T-helper 2 cell treated with Interferon-gamma antibody and Interleukin-4, amounts not matched to agents 100 ng/mL and 5 ng/mL, for 36 hours (primary cell): ENCODE data around the gene ANKH. TPM values are rescaled to one million over a fixed set of nuclear protein-coding genes. Genes with fewer than 3 reads are reported as not detected.
"Not testable (repeated sequence)": the region's sequence is repeated elsewhere in the genome, so short reads cannot be mapped to it uniquely, and the experiment has no call there.

ENCODE experiments used
- intact Hi-C: fragments of 100-400 bp; cut with micrococcal nuclease; formaldehyde crosslinking; loops from one replicate; pipeline ENCODE4 v1.15.1; 2023
- total RNA-seq: library from RNA; stranded (reverse); gene quantifications from 2 replicates; pipeline ENCODE4 v1.2.3, GENCODE V29; 2022

ANKH gene
- total RNA-seq, 1 donor from 2014 or later: 74.8 TPM

GRCh38 chr5:14859150-14859549 is 12.4 kb downstream of the ANKH start:
- intact Hi-C loops: no loop called here

- intact Hi-C loops: no loop called here
Measured at GRCh38 chr5:14855366-14855765, 16.2 kb downstream of the ANKH start.

GRCh38 chr5:14854799-14855198 is 16.8 kb downstream of the ANKH start:
- intact Hi-C loops: no loop called here

GRCh38 chr5:14853685-14854084 is 17.9 kb downstream of the ANKH start:
- intact Hi-C loops: no loop called here

- intact Hi-C loops: no loop called here
Measured at GRCh38 chr5:14852779-14853178, 18.8 kb downstream of the ANKH start.

- intact Hi-C loops: no loop called here
Measured at GRCh38 chr5:14851999-14852526, 19.5 kb downstream of the ANKH start.

GRCh38 chr5:14851597-14851996 is 20.0 kb downstream of the ANKH start:
- intact Hi-C loops: no loop called here

GRCh38 chr5:14851050-14851419 is 20.5 kb downstream of the ANKH start:
- intact Hi-C loops: no loop called here

- intact Hi-C loops: no loop called here
Measured at GRCh38 chr5:14850419-14851049, 21.0 kb downstream of the ANKH start.

- intact Hi-C loops: no loop called here
Measured at GRCh38 chr5:14849516-14850294, 21.9 kb downstream of the ANKH start.

- intact Hi-C loops: not testable (repeated sequence)
Measured at GRCh38 chr5:14848942-14849341, 22.6 kb downstream of the ANKH start.

- intact Hi-C loops: no loop called here
Measured at GRCh38 chr5:14848385-14848784, 23.2 kb downstream of the ANKH start.

GRCh38 chr5:14847471-14847870 is 24.1 kb downstream of the ANKH start:
- intact Hi-C loops: no loop called here

GRCh38 chr5:14842117-14842516 is 29.5 kb downstream of the ANKH start:
- intact Hi-C loops: no loop called here

- intact Hi-C loops: no loop called here
Measured at GRCh38 chr5:14840624-14841023, 31.0 kb downstream of the ANKH start.

- intact Hi-C loops: no loop called here
Measured at GRCh38 chr5:14838396-14839319, 32.9 kb downstream of the ANKH start.

- intact Hi-C loops: not testable (repeated sequence)
Measured at GRCh38 chr5:14837423-14838122, 34.0 kb downstream of the ANKH start.

- intact Hi-C loops: no loop called here
Measured at GRCh38 chr5:14834584-14835550, 36.7 kb downstream of the ANKH start.

GRCh38 chr5:14834062-14834461 is 37.5 kb downstream of the ANKH start:
- intact Hi-C loops: no loop called here

- intact Hi-C loops: no loop called here
Measured at GRCh38 chr5:14831006-14831338, 40.6 kb downstream of the ANKH start.
